GM19023 (cell line): ENCODE measurements around the gene BDKRB2.
A peak's percentile ranks its signal among the peaks of the same experiment; 100 is the strongest.

ENCODE experiments used
- ATAC-seq: cut with Tn5 transposase; IDR thresholded peaks from one replicate; pipeline ENCODE4 v1.9.1; 2021; ENCODE audit warnings: mild to moderate bottlenecking, moderate library complexity; ENCODE audit not compliant: unreplicated experiment

The BDKRB2 gene

DNA sequence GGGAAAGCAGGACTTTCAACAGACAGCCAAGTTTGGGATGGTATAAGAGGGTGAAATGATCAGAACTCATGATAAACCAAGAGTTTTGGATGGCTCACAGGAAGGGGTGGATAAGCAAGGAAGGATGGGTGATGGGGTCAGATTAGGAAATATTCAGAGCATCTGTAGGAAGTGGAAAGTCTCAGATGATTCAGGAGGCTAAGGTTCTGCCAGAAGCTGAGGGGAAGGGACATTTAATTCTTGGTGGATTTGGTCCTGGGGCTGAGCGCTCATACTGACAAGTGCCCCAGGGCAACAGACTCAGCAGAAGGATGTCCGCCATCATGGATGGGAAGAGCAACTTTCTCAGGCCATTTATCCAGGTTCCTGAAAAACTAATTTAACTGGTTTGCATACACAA, 28.4 kb upstream of the BDKRB2 start:
- ATAC-seq: no peak

DNA sequence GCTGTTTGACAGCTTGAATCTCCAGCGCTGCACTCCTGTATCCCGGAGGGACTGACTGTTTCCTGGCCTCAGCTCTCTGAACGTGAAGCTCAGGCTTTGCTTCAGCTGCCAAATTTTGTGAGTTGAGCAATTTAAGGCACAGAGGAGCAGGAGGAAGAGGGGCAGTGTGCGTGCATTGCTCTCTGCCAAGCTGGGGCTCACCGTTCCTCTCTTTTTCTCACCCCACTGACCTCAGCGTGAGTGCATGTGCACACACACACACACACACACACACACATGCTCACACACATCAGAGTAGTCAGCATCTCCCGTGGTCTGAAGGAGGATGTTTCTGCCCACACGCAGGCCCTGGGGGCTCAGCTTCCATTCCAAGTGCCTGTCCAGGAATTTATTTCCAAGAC, 27.8 kb upstream of the BDKRB2 start:
- ATAC-seq: no peak

DNA sequence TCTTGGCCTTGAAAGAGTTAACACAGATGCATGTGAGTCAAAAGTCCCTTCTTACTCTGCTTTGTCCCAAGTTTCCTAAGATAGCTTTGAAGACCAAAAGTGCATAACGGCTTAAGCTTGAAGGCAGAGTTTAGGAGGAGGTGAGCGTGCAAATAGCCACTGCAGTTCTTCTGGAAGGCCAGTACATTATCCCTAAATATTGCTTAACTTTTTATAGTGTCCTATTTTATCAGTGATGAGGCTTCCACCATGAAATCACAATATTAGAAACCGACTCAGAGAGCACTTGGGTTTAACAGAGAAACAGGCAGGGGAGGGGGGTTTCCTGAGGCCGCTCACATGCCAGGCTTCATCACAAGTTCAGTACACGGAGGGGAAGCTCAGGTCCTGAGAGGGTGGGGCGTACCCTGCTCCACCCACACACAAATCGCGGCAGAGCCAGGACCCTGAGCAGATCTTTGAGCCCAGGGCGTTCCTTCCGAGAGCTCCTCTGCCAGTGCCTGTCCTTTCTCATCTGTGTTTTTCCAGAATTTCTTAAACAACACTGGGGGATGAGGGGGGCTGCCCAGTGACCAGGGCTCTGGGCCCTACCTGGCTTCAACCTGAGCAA, 26.8 kb upstream of the BDKRB2 start:
- peak; percentile 67 for ATAC-seq

DNA sequence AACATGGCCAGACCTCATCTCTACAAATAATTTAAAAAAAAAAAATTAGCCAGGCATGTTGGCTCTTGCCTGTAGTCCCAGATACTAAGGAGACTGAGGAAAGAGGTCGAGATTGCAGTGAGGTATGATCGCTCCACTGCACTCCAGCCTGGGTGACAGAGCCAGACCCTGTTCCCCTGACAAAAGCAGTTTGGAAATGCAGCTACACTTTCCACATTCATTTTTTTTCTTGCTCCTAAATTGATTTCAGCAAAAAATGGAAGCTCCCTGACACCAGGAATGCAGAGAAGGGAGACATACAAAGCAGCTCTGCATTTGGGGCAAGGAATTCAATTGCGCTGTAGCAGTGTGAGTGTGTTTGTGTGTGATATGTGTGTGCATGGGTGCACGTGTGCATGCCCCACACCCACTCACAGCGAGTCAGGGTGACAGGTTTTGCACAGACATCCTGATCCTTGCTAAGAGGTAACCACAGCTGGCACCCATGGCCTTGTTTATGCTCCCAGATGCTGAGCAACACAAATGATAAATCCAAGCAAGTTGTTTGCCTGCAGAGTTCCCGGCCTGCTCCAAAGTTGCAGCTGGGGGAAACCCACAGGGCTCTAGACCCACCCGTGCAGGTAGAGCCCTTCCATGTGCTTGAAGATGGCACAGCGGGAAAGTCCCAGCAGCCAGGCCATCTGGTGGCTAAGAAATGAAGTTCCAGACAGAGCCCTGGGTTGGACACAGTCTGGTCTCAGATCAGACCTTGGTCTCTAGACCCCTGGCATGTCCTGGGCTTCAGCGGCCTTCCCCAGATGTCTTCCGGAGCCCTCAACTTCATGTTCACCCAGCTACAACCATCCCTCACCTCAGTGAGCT, 25.9 kb upstream of the BDKRB2 start:
- no peak for ATAC-seq

DNA sequence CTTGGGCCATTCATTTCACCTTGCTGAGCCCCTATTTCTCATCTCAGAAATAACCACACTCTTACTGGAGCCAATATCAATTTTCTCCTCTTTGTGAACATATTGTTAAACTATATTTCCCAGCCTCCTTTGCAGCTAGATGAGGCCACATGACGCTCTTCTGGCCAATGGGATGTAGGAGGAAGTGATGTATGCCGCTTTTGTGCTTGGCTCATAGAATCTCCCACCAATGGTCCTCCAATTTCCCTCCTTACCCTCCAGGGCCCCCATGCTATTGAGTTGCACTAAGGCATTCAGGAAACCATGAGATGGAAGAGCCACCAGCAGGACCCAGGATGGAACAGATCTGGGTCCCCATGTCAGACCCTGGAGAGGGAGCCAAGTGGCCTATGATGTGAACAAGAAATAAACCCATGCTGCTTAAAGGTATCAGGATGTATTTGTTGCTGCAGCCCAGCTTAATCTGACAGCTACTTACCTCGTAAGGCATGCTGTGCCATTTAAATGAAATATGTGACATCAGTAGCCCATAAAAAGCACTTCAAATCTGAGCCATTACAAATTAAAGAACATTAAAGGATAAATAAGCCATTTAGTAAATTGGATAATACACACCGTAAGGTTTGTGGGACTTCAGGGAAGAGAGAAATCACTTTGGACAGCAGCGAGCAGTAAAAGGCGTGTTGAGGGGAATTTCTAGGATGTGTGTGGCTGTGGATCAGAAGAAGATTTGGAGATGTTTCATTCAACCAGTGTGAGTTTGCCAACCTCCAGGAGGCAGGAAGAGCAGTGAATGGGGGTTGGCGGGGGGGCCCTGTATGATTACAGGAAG, 24.4 kb upstream of the BDKRB2 start:
- no peak for ATAC-seq

DNA sequence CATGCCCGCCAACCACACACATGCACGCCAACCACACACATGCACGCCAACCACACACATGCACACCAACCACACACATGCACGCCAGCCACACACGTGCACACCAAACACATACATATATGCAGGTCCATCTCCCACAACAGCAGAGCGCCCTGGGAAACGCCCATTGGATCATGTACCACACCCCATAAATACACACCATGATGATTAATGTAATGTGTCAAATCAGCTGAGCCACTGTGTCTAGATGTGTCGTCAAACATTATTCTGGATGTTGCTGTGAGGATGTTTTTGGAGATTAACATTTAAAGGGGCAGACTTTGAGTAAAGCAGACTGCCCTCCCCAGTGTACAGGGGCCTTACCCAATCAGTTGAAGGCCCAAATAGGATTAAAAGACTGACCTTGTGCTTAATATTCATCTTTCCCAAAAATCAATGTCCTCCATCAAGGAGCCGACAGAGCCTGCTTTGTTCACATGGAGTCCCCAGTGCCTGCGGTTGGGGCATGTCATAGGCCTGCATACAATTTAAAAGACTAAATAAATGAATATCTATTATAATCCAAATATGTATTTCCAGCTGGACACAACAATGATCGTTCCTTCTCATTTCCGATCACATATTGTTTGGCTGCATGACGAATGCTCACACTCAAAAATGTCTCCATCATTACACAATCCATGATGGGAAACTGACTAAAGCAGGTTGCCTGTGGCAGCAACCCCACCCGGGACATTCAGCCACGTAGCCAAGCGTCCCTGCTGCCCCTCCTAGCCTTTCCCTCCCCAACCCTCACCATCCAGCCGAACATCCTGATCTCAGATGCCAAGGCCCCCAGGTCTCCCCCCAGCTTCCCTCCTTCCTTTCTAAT, 23.2 kb upstream of the BDKRB2 start:
- no peak for ATAC-seq

DNA sequence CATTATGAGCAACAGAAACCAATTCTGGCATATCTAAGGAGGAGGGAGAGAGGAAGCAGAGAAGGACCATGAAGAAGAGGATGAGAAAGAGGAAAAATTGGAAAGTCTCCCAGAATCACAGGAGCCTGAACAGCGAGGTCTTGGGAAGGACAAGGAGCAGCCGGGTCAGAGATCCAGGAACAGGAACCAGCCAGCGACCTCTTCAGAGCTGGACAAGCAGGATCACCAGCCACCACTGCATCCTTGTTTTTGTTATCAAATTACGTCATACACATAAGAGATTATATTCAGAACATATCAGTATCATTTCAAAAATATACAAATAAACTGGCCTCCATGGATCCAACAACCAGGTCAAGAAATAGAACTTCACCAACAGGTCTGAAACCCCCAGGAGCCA, 22.1 kb upstream of the BDKRB2 start:
- no peak for ATAC-seq

DNA sequence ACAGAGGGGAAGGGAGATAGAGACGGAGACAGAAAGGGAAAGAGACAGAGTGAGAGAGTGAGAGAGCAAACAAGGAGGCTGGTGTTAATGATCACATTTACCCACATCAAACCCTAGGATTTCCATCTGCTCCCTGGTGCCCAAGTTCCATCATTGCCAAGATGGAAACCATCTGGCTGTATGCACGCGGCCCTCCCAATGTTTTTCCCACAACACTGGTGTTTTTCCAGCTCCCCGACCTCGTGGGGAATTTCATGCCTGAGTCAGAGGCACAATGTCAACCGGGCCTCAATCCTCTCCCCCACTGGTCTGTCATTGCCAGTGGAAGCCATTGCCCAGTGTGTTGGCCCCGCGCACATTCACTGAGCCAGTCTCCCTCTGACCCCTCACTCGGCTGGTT, 19.9 kb upstream of the BDKRB2 start:
- no peak for ATAC-seq

DNA sequence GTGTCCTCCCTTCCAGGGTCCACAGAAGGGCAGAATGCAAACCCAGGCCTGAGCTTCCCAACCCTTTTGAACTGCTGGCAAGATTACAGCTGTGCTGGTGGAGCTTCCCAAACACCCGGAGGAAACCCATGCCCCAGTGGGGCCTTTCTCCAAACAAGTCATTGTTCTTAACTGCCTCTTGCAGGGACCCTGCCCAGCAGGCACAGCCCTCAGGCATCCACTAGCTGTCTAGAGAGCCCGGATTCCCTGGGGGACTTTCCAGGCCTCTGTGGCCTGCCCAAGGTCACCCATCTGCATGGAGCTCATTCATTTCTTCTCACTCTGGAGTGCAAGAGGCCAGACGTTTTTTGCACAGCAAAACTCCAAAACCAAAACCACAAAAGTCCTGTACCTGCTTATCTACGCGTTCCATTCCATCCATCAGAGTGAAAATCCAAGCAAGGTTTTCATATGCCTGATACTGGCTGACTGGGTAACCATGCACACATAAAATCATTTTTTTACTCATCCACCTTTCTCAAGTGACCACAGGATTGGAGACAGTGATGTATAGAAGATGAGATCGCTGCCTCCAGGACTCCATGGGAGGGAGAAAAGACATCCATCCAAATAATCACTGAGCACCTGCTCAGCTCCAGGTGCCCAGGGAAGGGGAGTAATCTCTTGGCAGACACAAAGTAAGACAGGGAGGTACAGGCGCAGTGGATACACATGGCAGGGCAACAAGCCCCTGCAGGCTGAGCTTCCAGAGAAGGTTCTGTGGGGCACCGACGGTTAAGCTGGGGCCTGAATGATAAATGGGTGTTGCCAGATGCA, 17.2 kb upstream of the BDKRB2 start:
- no peak for ATAC-seq

DNA sequence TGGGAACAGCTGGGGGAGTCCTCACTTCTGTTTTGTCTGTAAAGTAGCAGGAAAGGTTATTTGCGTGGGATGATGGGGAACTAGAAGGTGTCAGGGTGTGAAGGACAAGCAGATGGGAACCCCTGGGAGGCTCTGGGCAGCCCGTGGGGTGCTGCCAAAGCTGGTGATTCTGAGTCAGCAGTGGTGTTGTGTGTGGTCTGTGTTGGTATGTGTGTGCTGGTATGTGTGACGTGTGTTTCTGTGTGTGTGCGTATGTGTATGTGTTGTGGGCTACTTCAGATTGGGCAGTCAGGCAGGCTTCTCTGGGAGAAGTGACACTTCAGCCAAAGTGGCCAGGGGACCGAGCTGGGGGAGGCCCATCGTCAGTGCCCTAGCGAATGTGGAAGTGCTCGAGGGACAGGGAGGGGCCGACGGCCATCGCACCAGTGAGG, 15.3 kb upstream of the BDKRB2 start:
- no peak for ATAC-seq

DNA sequence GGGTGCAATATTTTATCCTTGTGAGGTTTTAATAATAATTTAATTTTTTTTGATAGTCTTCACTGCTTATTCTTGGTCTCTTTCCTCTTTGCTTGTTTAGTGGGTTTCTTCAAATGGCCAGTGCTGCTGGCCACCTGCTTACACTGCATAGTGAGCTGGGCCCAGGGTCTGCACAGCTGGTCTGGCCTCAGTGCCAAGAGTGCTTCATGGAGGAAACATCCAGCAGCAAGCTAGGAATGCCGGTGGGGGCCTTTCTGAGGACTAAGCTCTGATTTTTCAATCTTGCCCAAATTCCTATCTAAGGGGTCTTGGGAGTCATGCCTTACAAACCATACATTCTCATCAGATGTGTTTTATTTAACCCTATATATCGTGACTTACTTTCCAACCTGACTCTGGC, 13.3 kb upstream of the BDKRB2 start:
- ATAC-seq: no peak

DNA sequence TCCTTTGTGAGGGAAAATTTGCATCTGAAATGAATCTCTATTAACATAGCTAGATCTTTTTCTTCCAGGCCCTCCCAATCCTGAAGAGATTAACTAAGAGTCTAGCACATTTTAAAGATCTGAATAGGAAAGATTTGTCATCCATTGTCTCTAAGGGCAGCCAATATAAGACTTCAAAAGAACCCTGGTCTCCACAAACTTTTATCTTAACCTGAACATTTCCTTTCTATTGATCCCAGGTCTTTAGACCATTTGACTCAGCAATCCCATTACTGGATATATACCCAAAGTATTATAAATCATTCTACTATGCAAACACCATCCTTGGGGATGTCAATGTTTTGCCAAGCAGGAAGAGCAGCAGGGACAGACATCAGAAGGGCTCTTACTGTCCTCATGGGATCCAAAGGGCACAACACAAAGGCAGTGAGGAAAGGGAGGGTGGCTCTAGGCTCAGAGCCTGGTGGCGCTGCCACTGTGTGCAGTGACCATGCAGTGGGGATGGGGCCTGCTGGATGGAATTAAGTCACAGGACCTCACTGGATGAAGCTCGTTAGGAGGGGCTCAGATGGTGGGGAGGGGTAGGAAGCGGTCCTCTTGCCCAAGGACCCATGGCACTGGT, 12.7 kb upstream of the BDKRB2 start:
- no peak for ATAC-seq

DNA sequence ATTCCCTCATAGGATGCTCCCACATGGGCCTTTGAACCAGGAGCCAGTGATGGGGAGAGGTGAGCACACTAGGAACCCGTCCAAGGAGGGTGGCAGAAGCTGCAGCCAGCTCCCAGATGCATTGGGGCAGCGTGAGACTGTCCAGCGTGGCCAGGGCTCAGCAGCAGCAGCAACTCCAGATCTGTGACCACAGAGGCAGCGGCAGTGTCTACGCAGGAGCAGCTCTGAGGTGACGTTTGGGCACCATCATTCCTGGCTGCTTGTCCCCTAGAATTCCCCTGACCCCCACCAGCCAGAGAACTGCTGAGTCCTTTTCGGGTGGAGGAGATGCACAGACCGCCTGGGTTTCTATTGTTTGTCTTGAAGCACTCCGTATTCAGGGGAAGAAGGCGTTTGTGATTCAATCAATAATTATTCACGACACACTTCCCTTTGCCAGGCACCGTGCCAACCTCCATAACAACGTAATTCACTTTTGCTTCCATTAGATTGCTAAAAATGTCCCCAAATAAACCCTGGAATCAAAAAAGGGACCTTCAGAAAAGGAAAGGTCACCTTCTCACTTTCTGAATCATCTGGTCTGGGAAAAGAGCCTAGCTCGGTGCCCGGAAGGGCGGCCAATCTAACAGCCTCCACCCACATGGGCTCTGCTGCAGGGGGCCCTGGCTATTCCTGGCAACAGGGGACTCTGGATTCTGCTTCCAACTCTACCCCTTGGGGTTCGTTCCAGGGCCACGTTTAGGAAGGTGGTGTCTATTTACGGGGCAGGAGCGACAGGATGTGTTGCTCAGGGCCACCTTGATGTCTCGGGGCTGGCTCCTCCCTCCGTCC, 11.4 kb upstream of the BDKRB2 start:
- ATAC-seq: no peak

DNA sequence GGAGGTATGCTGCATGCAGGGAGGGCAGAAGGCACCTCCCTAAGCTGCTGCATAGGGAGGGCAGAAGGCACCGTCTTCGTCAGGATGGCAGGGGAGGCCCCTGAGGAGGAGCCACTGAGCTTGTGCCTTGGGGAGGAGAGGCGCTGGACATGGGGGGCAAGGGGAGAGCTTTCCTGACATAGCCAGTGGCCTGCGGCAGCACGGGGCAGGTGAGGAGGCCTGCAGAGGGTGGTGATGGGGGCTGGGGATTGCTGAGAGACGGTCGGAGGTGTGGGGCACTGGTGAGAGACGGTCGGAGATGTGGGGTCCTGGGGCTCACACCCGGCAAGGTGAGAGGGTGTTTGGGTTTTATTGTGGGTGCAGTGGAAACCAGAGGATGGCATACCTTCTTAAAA, 10.4 kb upstream of the BDKRB2 start:
- no peak for ATAC-seq

DNA sequence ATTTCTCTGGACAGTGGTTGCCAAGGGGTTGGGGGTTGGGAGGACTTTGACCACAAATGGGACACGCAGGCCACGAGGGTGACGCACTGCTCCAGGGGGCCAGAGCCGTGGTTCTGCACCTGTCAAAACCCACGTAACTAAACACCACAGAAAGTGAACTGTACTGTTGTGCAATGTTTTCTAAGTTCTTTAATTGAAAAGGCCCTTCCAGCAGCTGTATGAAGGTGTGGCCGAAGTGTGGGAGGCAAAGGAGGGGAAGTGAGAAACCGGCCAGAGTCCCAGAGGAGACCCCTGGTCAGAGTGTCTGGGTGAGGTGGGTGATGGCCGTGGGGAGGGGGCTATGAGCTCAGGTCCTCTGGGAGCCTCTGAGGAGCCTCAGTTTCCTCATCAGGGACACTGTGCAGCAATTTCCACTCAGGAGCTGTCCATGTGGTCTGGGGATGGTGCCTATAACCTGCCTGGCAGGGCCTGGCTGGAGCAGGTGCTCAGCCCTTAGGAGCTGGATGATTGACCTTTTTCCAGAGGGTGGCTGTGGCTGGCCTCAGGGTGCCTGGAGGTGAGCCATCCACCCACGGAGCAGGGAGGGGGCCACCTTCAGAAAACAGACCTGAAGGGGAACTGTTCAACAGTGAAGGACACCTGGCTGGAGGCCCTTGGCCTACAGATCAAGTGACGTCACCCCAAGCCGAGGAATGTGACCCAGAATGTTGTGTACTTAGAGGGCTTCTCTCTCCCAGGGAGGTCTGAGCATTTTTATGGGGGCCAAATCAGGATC, 9.8 kb upstream of the BDKRB2 start:
- ATAC-seq: no peak

DNA sequence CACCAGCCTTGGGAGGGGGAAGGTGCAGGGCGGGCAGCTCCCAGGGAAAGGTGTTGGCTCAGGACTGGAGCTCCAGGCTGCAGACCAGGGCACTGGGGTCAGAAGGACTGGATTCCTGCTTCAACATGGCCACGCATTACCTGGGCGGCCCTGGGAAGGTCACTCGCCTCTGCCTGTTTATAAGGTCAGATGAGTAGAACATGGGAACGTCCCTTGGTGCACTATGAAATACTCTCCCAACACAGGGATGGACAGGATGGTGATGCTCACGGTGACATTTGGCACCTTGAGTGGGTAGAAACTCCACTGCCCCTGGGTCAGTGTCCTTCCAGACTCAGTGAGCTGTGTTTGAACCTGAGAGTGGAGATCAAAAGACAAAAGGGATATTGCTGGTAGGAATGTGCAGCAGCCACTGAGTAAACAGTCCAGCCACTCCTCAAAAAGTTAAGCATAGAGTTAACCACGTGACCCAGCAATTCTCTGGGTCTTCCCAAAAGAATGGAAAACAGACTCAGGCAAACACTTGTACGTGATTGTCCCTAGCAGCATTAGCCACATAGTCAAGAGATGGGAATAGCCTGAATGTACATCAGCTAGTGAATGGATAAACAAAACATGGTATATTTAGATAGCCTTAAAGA, 9.1 kb upstream of the BDKRB2 start:
- no peak for ATAC-seq

DNA sequence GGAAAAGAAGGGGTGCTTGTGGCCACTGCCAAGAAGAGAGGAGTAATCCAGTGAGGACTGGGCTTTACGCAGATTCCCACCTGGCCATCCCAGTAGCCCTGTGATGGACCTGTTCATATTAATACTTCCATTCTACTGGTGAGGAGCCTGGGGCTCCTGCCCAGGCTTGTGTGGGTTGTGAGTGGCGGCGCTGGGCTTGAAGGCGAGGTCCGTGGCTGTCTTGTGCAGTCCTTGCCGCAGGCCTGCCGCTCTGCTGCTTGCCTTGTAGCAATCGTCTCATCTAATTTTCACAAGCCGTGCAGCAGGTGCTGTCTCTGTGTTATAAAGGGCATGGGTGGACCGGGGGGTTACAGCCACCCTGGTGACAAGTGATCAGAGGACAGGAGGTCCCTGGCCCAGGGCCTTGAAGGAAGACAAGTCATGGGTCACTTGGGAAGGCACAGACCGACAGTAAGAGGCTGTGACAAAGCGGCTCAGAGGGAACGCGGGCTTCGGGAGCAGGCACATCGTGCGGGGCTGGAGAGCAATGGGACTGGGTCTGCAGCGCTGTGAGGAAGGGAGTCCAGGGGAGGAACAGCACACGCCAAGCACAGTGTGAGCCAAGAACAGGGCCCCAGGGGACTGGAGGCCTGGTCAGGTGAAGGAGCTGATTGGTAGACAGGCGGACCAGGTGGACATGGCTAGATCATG, 7.3 kb upstream of the BDKRB2 start:
- no peak for ATAC-seq
